Breast epithelium (tissue), 4 donors: Measurements from ENCODE around the gene TXNL4B. TPM values are rescaled to one million over a fixed set of nuclear protein-coding genes. Genes with fewer than 3 reads are reported as not detected.

Experiments
- DNase-seq, 2 donors: peaks; one replicate each; pipeline ENCODE4 v3.0.0-alpha.2; 2019; ENCODE audit warnings: low spot score in 2 of 2
- H3K27ac ChIP-seq, 2 donors: fragments of 200-600 bp; sonication (generic) in 1 of 2; one replicate each; pipeline ENCODE4 v1.5.1; 2016 to 2019; ENCODE audit warnings: mild to moderate bottlenecking in 1 of 2
- H3K27me3 ChIP-seq, 2 donors: fragments of 200-600 bp; sonication (generic) in 1 of 2; one replicate each; pipeline versions ENCODE4 v1.5.1 to v1.6.0; 2017 to 2019; ENCODE audit warnings: control low read depth in 1 of 2, mild to moderate bottlenecking in 1 of 2
- H3K36me3 ChIP-seq: fragments of 200-600 bp; one replicate; pipeline ENCODE4 v1.5.1; 2019
- H3K4me1 ChIP-seq, 2 donors: fragments of 200-600 bp; sonication (generic); one replicate each; pipeline ENCODE4 v1.5.1; 2016 to 2019; ENCODE audit warnings: control low read depth in 1 of 2
- H3K4me3 ChIP-seq, 3 donors: fragments of 200-600 bp; sonication (generic); 1 replicate in 2 of 3; 2 replicates in 1 of 3; pipeline ENCODE4 v1.5.1; 2016 to 2019; ENCODE audit warnings: mild to moderate bottlenecking in 3 of 3, moderate library complexity in 2 of 3
- H3K9me3 ChIP-seq, 2 donors: fragments of 200-600 bp; sonication (generic) in 1 of 2; one replicate each; pipeline ENCODE4 v1.5.1; 2016 to 2019; ENCODE audit warnings: control low read depth in 1 of 2
- POLR2A ChIP-seq: fragments of 450-650 bp; IDR thresholded peaks from one replicate; pipeline ENCODE4 v1.6.1; 2016; ENCODE audit warnings: antibody characterized with exemption, mild to moderate bottlenecking, moderate library complexity
- POLR2AphosphoS5 ChIP-seq, 3 donors: sonication (generic); formaldehyde crosslinking; IDR thresholded peaks; one replicate each; pipeline ENCODE4 v1.6.1; 2017; ENCODE audit warnings: antibody characterized with exemption in 3 of 3
- intact Hi-C: fragments of 100-400 bp; cut with DNase I; formaldehyde crosslinking; loops from one replicate; pipeline ENCODE4 v1.15.1; 2023; ENCODE audit warnings: low total_unique reads
- total RNA-seq, 3 donors: library from RNA; depleted of rRNA; stranded (reverse); fragments of >200 nt; gene quantifications; one replicate each; pipeline ENCODE4 v1.1.0, GENCODE V29; 2016
- TF ChIP-seq, protein P1 (sequence below), 3 donors: fragments of 450-650 bp; IDR thresholded peaks; one replicate each; pipeline ENCODE4 v1.5.1; 2016 to 2017; ENCODE audit warnings: antibody characterized with exemption in 3 of 3, mild to moderate bottlenecking in 3 of 3, moderate library complexity in 3 of 3

The TXNL4B gene
- total RNA-seq, 3 donors from 2014 or later: 7.2 to 16.4 (median 8.8) TPM

DNA sequence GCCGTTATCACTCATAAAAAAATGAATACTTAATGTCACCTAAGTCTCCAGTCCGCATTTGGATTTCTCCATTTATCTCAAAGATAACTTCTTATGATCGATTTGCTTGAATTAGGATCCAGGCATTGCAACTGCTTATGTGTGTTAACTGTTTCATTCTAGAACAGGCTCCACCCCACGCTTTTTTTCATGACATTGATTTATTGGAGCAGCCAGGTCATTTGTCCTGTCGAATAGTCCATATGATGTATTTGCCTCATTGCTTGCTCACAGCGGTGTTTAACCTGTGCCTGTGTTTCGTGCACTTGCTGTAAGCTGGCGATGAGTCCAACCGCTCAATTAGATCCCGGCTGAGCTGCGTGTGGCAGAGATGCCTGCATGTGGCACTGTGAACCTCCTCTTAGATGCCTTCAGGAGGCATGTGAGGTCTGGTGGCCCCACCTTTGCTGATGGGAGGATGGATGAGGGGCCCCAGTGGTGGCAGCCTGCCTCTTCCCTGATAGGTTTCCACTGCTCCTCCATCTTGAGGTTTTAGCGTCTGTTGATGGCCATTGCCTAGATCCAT is 16.6 kb upstream of the TXNL4B start:
- Histone ChIP-seq H3K27ac (no peak overlapping the region), H3K4me3 (no peak overlapping the region), H3K4me1 (no peaks in the 10 kb centered on the region), H3K36me3 (peaks cover 41% of the 10 kb centered on the region), H3K27me3 (no peaks in the 10 kb centered on the region), H3K9me3 (no peaks in the 10 kb centered on the region)
- intact Hi-C loops: no loop called here
- DNase-seq: no peak
- TF ChIP-seq POLR2A (no peak), POLR2AphosphoS5 (IDR thresholded peaks at IDR 0.05) (no peak)
- TF ChIP-seq, protein P1, sequence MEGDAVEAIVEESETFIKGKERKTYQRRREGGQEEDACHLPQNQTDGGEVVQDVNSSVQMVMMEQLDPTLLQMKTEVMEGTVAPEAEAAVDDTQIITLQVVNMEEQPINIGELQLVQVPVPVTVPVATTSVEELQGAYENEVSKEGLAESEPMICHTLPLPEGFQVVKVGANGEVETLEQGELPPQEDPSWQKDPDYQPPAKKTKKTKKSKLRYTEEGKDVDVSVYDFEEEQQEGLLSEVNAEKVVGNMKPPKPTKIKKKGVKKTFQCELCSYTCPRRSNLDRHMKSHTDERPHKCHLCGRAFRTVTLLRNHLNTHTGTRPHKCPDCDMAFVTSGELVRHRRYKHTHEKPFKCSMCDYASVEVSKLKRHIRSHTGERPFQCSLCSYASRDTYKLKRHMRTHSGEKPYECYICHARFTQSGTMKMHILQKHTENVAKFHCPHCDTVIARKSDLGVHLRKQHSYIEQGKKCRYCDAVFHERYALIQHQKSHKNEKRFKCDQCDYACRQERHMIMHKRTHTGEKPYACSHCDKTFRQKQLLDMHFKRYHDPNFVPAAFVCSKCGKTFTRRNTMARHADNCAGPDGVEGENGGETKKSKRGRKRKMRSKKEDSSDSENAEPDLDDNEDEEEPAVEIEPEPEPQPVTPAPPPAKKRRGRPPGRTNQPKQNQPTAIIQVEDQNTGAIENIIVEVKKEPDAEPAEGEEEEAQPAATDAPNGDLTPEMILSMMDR (IDR thresholded peaks at IDR 0.05): no peak

DNA sequence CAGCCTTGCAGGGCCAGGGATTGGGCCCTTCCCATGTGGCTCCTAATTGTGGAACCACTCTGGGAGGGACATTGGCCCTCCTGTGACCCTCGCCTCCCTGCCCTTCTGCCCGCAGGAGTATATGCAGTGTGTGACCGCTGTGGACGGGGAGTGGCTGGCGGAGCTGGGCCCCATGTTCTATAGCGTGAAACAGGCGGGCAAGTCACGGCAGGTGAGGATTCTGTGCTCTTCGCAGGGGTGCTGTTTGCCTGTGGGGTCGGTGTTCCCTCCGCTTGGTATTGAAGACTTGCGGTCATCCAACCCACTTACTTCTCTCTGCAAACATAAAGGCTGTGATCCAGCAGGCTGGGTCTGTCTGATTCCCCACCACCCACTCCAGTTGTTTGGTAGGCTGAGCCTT is 15.9 kb upstream of the TXNL4B start:
- no peak for DNase-seq
- Histone ChIP-seq H3K4me1 (no peaks in the 10 kb centered on the region), H3K36me3 (peaks cover 46% of the 10 kb centered on the region), H3K27me3 (no peaks in the 10 kb centered on the region), H3K9me3 (no peaks in the 10 kb centered on the region), H3K27ac (no peak overlapping the region), H3K4me3 (no peak overlapping the region)
- intact Hi-C loops: no loop called here
- TF ChIP-seq POLR2AphosphoS5 (IDR thresholded peaks at IDR 0.05) (no peak), POLR2A (no peak)
- TF ChIP-seq, protein P1 (IDR thresholded peaks at IDR 0.05): no peak

DNA sequence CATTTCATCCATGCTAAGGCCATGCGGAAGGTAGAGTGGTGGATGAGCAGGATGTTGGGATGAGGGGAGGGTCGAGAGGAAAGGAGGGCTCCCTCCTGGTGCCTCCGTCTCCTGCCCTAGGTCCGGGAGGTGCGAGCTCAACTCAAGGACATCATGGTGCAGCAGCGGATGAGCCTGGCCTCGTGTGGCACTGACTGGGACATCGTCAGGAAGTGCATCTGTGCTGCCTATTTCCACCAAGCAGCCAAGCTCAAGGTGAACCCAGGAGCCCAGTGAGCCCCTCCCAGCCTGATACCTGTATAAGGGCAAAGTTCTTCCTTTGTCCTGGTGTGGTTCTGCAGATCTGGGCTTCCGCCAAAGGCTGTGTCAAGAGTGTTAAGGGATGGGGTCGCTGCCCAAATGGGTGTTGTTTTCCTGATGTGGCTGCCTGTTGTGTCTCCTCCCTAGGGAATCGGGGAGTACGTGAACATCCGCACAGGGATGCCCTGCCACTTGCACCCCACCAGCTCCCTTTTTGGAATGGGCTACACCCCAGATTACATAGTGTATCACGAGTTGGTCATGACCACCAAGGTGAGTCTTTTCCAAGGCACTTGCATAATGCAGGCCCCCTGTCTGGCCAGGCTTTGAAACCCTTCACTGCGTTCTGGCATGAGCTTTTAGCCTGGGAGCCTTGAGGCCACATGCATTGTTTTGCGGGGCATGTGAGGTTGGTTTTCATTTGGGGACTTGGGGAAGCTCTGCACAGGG is 15.1 kb upstream of the TXNL4B start:
- intact Hi-C loops: no loop called here
- H3K36me3 ChIP-seq: peaks cover 52% of the 10 kb centered on the region

DNA sequence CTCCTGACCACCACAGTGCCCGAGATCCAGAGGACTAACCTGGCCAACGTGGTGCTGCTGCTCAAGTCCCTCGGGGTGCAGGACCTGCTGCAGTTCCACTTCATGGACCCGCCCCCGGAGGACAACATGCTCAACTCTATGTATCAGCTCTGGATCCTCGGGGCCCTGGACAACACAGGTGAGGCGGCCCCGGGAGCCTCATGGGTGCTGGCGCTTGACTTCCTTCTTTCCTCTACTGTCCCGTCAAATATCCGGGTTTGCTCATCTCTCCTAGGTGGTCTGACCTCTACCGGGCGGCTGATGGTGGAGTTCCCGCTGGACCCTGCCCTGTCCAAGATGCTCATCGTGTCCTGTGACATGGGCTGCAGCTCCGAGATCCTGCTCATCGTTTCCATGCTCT is 14.0 kb upstream of the TXNL4B start:
- Histone ChIP-seq H3K36me3 (peaks cover 52% of the 10 kb centered on the region), H3K27me3 (no peaks in the 10 kb centered on the region), H3K4me3 (no peak overlapping the region), H3K9me3 (no peaks in the 10 kb centered on the region), H3K4me1 (no peaks in the 10 kb centered on the region), H3K27ac (no peak overlapping the region)
- DNase-seq: no peak
- TF ChIP-seq POLR2A (no peak), POLR2AphosphoS5 (IDR thresholded peaks at IDR 0.05) (no peak)
- TF ChIP-seq, protein P1 (IDR thresholded peaks at IDR 0.05): no peak
- intact Hi-C loops: no loop called here

More for the DNA sequence above, 15.1 kb upstream of the TXNL4B start:
- Histone ChIP-seq H3K4me3 (no peak overlapping the region), H3K9me3 (no peaks in the 10 kb centered on the region), H3K27me3 (no peaks in the 10 kb centered on the region), H3K27ac (no peak overlapping the region), H3K4me1 (no peaks in the 10 kb centered on the region)
- TF ChIP-seq, protein P1 (IDR thresholded peaks at IDR 0.05): no peak
- TF ChIP-seq POLR2A (no peak), POLR2AphosphoS5 (IDR thresholded peaks at IDR 0.05) (no peak)
- no peak for DNase-seq

DNA sequence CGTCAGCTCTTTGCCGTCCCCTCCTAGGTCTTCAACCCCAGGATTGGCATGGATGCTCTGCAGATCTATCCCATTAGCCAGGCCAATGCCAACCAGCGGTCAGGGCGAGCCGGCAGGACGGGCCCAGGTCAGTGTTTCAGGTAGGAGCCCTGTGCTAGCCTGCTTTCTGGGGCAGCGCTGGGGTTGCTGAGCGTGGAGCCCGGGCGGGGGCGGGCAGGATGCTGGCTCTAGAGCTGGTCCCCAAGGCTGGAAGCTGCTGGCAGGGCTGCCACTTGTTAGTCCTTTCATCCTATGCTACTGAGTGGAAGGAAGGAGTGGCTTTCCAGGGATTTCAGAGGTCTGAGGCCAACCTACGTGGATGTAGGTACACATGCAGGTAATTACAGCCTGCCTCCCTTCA is 12.6 kb upstream of the TXNL4B start:
- Histone ChIP-seq H3K27me3 (no peaks in the 10 kb centered on the region), H3K27ac (no peak overlapping the region), H3K4me3 (no peak overlapping the region), H3K4me1 (no peaks in the 10 kb centered on the region), H3K36me3 (peaks cover 51% of the 10 kb centered on the region), H3K9me3 (no peaks in the 10 kb centered on the region)
- no peak for DNase-seq
- TF ChIP-seq POLR2AphosphoS5 (IDR thresholded peaks at IDR 0.05) (no peak), POLR2A (no peak)
- TF ChIP-seq, protein P1 (IDR thresholded peaks at IDR 0.05): no peak
- intact Hi-C loops: no loop called here
